GM15510 (cell line): ENCODE results near the gene NUDT5.

ENCODE experiments used
- POLR2A ChIP-seq: IDR thresholded peaks from 3 replicates; pipeline ENCODE4 v1.6.1; 2011; ENCODE audit warnings: borderline replicate concordance; ENCODE audit not compliant: insufficient read length; ENCODE audit errors: extremely low read depth

Gene NUDT5

GRCh38 chr10:12181065-12181775 is 14.5 kb downstream of the NUDT5 start:
- TF ChIP-seq POLR2A: no peak

DNA sequence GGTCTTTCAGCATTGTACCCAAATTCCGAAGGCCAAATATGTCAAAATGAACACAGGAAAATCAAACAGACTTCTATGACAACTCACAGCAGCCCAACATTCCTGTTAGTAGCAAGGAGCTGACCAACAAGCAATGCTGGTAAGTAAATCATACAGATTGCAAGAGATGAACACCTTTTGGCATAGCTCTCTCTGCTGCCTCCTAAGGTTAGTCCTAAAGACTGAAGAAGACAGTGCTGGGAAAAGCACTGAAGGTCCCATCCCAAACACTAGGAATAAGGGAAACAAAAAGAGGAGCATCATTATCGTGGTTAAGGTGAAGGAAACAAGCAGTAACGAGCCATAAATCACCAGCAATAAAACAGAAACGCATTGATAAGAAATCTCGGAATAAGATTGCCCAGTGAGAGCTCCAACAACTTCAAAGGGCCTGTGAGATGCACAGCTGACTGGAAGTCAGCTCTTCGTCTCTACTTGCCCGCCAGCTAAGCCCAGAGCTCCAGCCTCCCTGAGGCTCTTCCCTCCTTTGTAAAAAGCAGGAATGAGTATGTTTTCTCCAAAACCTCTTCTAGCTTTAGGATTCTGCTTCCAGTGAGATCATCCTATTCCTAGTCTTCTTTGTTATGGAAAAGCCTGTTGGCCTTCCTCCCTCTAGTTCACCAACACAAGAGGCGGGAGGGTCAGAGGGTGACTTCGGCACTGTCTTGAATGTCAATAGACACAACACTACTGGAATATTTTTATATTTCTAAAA is 15.3 kb downstream of the NUDT5 start:
- TF ChIP-seq POLR2A: no peak

DNA sequence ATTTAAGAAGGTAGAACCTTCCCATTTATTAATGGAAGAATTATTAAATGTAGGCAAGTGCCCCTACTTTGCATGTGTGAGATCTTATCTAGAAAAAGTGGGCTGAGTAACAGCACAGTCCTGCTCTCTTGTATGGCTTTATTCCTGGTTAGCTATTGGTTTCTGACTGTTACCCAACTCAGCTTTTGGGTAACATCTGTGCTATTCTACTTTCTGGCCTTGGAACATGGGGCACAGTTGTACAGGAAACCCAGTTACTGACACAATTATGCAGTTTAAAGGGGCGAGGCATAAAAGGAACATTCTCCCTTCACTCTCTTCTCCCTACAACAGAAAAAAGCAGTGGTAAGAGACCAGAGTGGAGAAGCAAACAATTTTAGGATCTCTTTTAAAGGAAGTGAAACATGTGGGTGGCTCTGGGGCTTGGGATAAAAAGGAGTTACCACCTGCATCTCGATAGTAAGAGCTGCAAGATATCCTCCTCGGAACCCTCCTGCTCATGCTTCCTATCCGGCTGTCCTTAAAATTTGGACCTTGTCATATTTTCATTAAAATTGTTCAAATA is 16.0 kb downstream of the NUDT5 start:
- TF ChIP-seq POLR2A: no peak

- no peak for TF ChIP-seq POLR2A
These were observed 18.0 kb downstream of the NUDT5 start for GRCh38 chr10:12177642-12178041.

GRCh38 chr10:12165999-12166775 is 29.5 kb downstream of the NUDT5 start:
- TF ChIP-seq POLR2A: no peak

GRCh38 chr10:12165036-12165435 is 30.7 kb downstream of the NUDT5 start:
- no peak for TF ChIP-seq POLR2A

- TF ChIP-seq POLR2A: no peak
These were observed 31.6 kb downstream of the NUDT5 start for GRCh38 chr10:12164085-12164484.

DNA sequence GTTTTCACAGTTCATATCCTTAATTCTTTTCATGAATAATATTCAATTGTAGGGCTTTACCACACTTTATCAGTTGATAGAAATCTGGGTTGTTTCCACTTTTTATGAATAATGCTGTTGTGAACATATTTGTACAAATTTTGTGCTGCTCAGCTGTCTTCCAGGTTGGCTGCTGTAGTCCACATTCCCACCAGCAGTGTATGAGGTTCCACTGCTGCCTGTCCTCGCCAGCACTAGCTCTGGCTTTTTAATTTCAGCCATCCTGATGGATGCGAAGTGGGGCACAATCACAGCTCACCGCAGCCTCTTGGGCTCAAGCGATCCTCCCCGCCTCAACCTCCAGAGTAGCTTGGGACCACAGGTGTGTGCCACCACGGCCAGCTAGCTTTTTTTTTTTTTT is 32.8 kb downstream of the NUDT5 start:
- TF ChIP-seq POLR2A: no peak

DNA sequence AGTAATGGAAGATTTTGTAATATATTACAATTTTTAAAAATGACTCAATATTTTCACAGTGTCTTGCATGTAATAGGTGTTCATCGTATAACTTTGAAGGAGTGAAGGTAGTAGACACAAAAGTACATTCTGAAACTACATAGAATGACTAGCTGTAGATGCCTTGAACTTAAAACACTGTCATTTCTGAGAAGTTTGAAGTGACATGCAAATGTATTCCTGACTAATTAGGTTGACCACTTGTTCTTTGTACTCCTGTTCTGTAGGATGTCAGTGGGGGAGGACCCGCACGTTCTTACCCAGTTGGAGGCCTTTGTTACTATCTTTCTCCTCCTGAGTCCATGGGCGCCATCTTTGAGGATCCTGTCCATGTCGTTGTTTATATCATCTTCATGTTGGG is 35.0 kb downstream of the NUDT5 start:
- no peak for TF ChIP-seq POLR2A

DNA sequence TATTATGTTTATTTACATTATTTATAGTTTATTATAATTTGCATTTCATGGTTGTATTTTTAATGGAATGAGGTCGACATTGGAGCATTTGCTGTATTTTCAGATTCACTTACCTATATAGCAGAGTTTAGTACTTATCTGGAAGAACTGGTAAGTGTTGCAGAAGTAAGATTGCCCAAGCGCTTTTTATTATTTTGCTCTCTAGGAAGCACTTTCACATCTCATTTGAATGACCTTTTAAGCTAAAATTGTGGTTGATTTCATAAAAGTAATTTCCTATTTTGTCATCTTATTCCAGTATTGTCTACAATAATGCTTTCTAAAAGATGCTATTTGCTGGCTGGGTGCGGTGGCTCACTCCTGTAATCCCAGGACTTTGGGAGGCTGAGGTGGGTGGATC is 37.6 kb downstream of the NUDT5 start:
- no peak for TF ChIP-seq POLR2A

GRCh38 chr10:12156367-12157123 is 39.1 kb downstream of the NUDT5 start:
- no peak for TF ChIP-seq POLR2A

DNA sequence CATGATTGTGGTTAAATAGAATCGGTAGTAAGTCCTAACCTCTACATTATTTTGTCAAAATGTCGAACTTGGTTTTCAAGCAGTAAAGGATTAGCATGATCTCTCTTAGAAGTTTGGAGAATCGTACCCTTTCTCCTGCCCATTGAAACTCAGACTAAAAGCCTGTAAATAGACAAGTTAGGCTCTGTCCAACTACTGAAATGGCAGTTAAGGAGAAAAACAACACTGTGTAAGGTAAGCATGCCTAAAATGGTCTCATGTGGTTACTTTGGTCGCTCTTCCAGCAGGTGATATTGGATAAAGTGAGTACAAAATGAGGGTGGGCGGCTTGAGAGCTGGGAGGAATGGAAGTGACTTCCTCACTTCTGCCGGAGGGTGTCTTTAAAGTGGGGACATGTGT is 41.2 kb downstream of the NUDT5 start:
- TF ChIP-seq POLR2A: no peak

GRCh38 chr10:12150163-12150562 is 45.5 kb downstream of the NUDT5 start:
- TF ChIP-seq POLR2A: no peak

DNA sequence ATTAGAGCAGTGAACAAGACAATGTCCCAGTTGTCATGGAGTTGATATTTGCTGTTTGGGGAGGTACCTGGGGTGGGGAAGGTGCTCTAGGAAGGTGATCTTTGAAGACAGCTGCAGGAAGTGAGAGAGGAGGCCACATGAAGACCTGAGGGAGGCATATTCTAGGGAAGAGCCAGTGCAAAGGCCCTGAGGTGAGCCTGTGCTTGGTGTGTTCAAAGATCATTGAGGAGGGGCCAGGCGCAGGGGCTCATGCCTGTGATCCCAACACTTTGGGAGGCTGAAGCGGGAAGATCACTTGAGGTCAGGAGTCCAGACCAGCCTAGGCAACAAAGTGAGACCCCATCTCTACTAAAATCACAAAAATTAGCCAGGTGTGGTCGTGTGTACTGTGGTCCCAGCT is 51.2 kb downstream of the NUDT5 start:
- no peak for TF ChIP-seq POLR2A
